H9 (cell line): ENCODE measurements around the gene TMEM185B. TPM values are rescaled to one million over a fixed set of nuclear protein-coding genes. Genes with fewer than 3 reads are reported as not detected.
A peak's percentile ranks its signal among the peaks of the same experiment; 100 is the strongest.

ENCODE experiments used
- DNase-seq: peaks from one replicate; pipeline ENCODE4 v3.0.0-alpha.2; 2017
- H2AFZ ChIP-seq: one replicate; pipeline ENCODE4 v1.6.1; 2013; ENCODE audit warnings: mild to moderate bottlenecking, low read length, control low read depth, moderate library complexity
- H2AK5ac ChIP-seq: 2 replicates; pipeline ENCODE4 v1.6.1; 2013; ENCODE audit warnings: low read length, control low read depth, mixed read lengths; ENCODE audit not compliant: insufficient read length
- H2BK120ac ChIP-seq: one replicate; pipeline ENCODE4 v1.6.1; 2013; ENCODE audit warnings: low read depth, mild to moderate bottlenecking, low read length, control low read depth, inconsistent platforms; ENCODE audit not compliant: poor library complexity, severe bottlenecking
- H2BK12ac ChIP-seq: 2 replicates; pipeline ENCODE4 v1.6.1; 2013; ENCODE audit warnings: low read length, control low read depth, mixed read lengths, low read depth; ENCODE audit not compliant: insufficient read length
- H2BK15ac ChIP-seq: 2 replicates; pipeline ENCODE4 v1.6.1; 2013; ENCODE audit warnings: low read depth, low read length, control low read depth
- H2BK20ac ChIP-seq: one replicate; pipeline ENCODE4 v1.6.1; 2013; ENCODE audit warnings: low read depth, mild to moderate bottlenecking, low read length, control low read depth, inconsistent platforms; ENCODE audit not compliant: poor library complexity, severe bottlenecking
- H2BK5ac ChIP-seq: 2 replicates; pipeline ENCODE4 v1.6.1; 2013; ENCODE audit warnings: low read length, control low read depth, mixed read lengths; ENCODE audit not compliant: insufficient read length
- H3K14ac ChIP-seq: 2 replicates; pipeline ENCODE4 v1.6.1; 2013; ENCODE audit warnings: low read length, control low read depth; ENCODE audit not compliant: insufficient read depth
- H3K18ac ChIP-seq: 2 replicates; pipeline ENCODE4 v1.6.1; 2013; ENCODE audit warnings: low read depth, mild to moderate bottlenecking, mixed read lengths, low read length, control low read depth; ENCODE audit not compliant: insufficient read length
- H3K23ac ChIP-seq: 2 replicates; pipeline ENCODE4 v1.6.1; 2013; ENCODE audit warnings: low read length, control low read depth, mixed read lengths, low read depth; ENCODE audit not compliant: insufficient read length
- H3K23me2 ChIP-seq: 2 replicates; pipeline ENCODE4 v1.6.1; 2013; ENCODE audit warnings: low read depth, mild to moderate bottlenecking, mixed read lengths, low read length, control low read depth; ENCODE audit not compliant: insufficient read length, poor library complexity, severe bottlenecking
- H3K27ac ChIP-seq: 2 replicates; pipeline ENCODE4 v1.5.1; 2013; ENCODE audit warnings: low read length, control low read depth, mixed read lengths, low read depth; ENCODE audit not compliant: insufficient read length
- H3K27me3 ChIP-seq: 2 replicates; pipeline ENCODE4 v1.6.1; 2013; ENCODE audit warnings: low read length, control low read depth, inconsistent platforms; ENCODE audit not compliant: insufficient read depth
- H3K4ac ChIP-seq: 2 replicates; pipeline ENCODE4 v1.6.1; 2013; ENCODE audit warnings: low read depth, mild to moderate bottlenecking, control low read depth, inconsistent platforms, low read length, moderate library complexity
- H3K4me1 ChIP-seq: 2 replicates; pipeline ENCODE4 v1.6.1; 2013; ENCODE audit warnings: low read length, control low read depth, inconsistent platforms; ENCODE audit not compliant: insufficient read depth
- H3K4me2 ChIP-seq: 2 replicates; pipeline ENCODE4 v1.6.1; 2013; ENCODE audit warnings: low read length, control low read depth, mixed read lengths; ENCODE audit not compliant: insufficient read length, insufficient read depth
- H3K56ac ChIP-seq: 2 replicates; pipeline ENCODE4 v1.6.1; 2013; ENCODE audit warnings: low read depth, mild to moderate bottlenecking, mixed read lengths, low read length, control low read depth; ENCODE audit not compliant: insufficient read length
- H3K79me1 ChIP-seq: 2 replicates; pipeline ENCODE4 v1.6.1; 2013; ENCODE audit warnings: low read depth, mild to moderate bottlenecking, moderate library complexity, low read length, control low read depth, inconsistent platforms; ENCODE audit not compliant: insufficient read depth, poor library complexity, severe bottlenecking
- H3K79me2 ChIP-seq: 2 replicates; pipeline ENCODE4 v1.6.1; 2013; ENCODE audit warnings: low read length, control low read depth, inconsistent platforms; ENCODE audit not compliant: insufficient read depth
- H3K9ac ChIP-seq: 2 replicates; pipeline ENCODE4 v1.6.1; 2013; ENCODE audit warnings: low read length, control low read depth, mixed read lengths; ENCODE audit not compliant: insufficient read length; ENCODE audit errors: extremely low read depth
- H3K9me3 ChIP-seq: one replicate; pipeline ENCODE4 v1.6.1; 2013; ENCODE audit warnings: low read depth, low read length, inconsistent platforms; ENCODE audit not compliant: control insufficient read depth
- H3T11ph ChIP-seq: one replicate; pipeline ENCODE4 v1.6.1; 2013; ENCODE audit warnings: mild to moderate bottlenecking, low read length, control low read depth, inconsistent platforms
- H4K20me1 ChIP-seq: one replicate; pipeline ENCODE4 v1.6.1; 2013; ENCODE audit not compliant: control insufficient read depth, insufficient read length, insufficient read depth
- H4K5ac ChIP-seq: 2 replicates; pipeline ENCODE4 v1.6.1; 2013; ENCODE audit warnings: low read depth, mild to moderate bottlenecking, mixed read lengths, low read length, control low read depth; ENCODE audit not compliant: insufficient read length
- H4K8ac ChIP-seq: replicated peaks from 2 replicates; pipeline ENCODE4 v1.6.1; 2013; ENCODE audit warnings: low read length, control low read depth, mixed read lengths, low read depth; ENCODE audit not compliant: insufficient read length
- H4K91ac ChIP-seq: 2 replicates; pipeline ENCODE4 v1.6.1; 2013; ENCODE audit warnings: low read depth, mild to moderate bottlenecking, moderate library complexity, mixed read lengths, low read length, control low read depth; ENCODE audit not compliant: insufficient read length
- H3K27ac Mint-ChIP-seq, 3 experiments: 2 replicates in 2 of 3; 3 replicates in 1 of 3; pipeline ENCODE4 v1.8.0; 2020 to 2021; ENCODE audit warnings: mixed read lengths in 3 of 3, mild to moderate bottlenecking in 1 of 3, moderate library complexity in 1 of 3
- H3K27me3 Mint-ChIP-seq: 2 replicates; pipeline ENCODE4 v1.8.0; 2021; ENCODE audit warnings: low read depth, mild to moderate bottlenecking, moderate library complexity, mixed read lengths
- H3K36me3 Mint-ChIP-seq, 3 experiments: 2 replicates in 2 of 3; 3 replicates in 1 of 3; pipeline ENCODE4 v1.8.0; 2020 to 2021; ENCODE audit warnings: low read depth in 3 of 3, mixed read lengths in 3 of 3; ENCODE audit not compliant: insufficient read depth in 1 of 3
- H3K4me1 Mint-ChIP-seq, 2 experiments: 2 replicates each; pipeline ENCODE4 v1.8.0; 2020; ENCODE audit warnings: mixed read lengths in 2 of 2
- H3K4me3 Mint-ChIP-seq, 2 experiments: 2 replicates in 1 of 2; 3 replicates in 1 of 2; pipeline ENCODE4 v1.8.0; 2020 to 2021; ENCODE audit warnings: mild to moderate bottlenecking in 2 of 2, mixed read lengths in 2 of 2, moderate library complexity in 1 of 2
- H3K9me3 Mint-ChIP-seq, 2 experiments: 2 replicates in 1 of 2; 3 replicates in 1 of 2; pipeline ENCODE4 v1.8.0; 2020; ENCODE audit warnings: mild to moderate bottlenecking in 2 of 2, mixed read lengths in 2 of 2, moderate library complexity in 1 of 2
- WGBS: extraction: QIAGEN DNeasy Blood & Tissue Kit; methylation state at CpG from one replicate; pipeline ENCODE4 v1.1.7; 2013; ENCODE audit warnings: missing lambda C conversion rate, low lambda C conversion rate, mixed read lengths; ENCODE audit not compliant: insufficient read length; ENCODE audit errors: extremely low coverage; 5-methylcytosine and 5-hydroxymethylcytosine counted together
- total RNA-seq: library from RNA; stranded (reverse); gene quantifications from 2 replicates; pipeline ENCODE4 v1.2.1, GENCODE V29; 2021
- TF ChIP-seq, protein P1 (sequence below): fragments of 200-600 bp; sonication (generic); conservative IDR thresholded peaks from 3 replicates; pipeline ENCODE4 v1.8.0; 2021; ENCODE audit warnings: antibody characterized with exemption, mild to moderate bottlenecking

TMEM185B gene
- total RNA-seq, 1 experiment from 2014 or later = 29.0 TPM

DNA sequence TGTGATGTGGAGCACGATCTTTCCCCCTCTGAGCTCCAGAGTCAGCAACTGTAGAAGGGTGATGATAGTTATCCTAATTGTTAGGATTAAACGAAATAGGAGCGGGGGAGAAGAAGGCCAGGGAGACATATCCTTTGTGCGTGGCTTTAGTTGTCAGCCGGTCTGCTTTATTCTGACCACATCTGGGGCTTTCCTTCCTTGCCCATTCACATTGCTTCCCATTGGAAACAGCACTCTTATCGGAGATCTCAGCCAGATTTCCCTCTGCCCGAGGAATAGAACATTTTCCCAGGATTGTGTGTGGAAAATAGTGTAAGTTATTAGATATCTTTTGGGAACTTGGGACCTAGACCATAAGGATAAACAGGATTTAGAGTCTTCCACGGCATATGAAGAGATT, 31.0 kb upstream of the TMEM185B start:
- Histone ChIP-seq H3K4me2 (peak overlapping the region; percentile 81), H3K27ac (no peak overlapping the region)

More for the DNA sequence above, 31.0 kb upstream of the TMEM185B start:
- no CpG with 5 or more reads among the region's 8 CpGs for whole genome bisulfite sequencing
- peaks cover 3 to 12% (median 7%) of the 10 kb centered on the region in 3 experiments for H3K36me3 Mint-ChIP-seq
- H3K4me1 Mint-ChIP-seq = peaks cover 31% of the 10 kb centered on the region in 2 experiments
- H3K27ac Mint-ChIP-seq = no peak overlapping the region
- TF ChIP-seq, protein P1, sequence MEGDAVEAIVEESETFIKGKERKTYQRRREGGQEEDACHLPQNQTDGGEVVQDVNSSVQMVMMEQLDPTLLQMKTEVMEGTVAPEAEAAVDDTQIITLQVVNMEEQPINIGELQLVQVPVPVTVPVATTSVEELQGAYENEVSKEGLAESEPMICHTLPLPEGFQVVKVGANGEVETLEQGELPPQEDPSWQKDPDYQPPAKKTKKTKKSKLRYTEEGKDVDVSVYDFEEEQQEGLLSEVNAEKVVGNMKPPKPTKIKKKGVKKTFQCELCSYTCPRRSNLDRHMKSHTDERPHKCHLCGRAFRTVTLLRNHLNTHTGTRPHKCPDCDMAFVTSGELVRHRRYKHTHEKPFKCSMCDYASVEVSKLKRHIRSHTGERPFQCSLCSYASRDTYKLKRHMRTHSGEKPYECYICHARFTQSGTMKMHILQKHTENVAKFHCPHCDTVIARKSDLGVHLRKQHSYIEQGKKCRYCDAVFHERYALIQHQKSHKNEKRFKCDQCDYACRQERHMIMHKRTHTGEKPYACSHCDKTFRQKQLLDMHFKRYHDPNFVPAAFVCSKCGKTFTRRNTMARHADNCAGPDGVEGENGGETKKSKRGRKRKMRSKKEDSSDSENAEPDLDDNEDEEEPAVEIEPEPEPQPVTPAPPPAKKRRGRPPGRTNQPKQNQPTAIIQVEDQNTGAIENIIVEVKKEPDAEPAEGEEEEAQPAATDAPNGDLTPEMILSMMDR = no peak
- H3K9me3 ChIP-seq = no peaks in the 10 kb centered on the region
- peak overlapping the region; percentile 86 to 91; a peak in 4 of 5 replicates for H3K4me3 Mint-ChIP-seq
- peaks cover 47% of the 10 kb centered on the region for H3K27me3 Mint-ChIP-seq
- H3K9ac ChIP-seq = no peak overlapping the region
- H3T11ph ChIP-seq = no peak overlapping the region
- no peaks in the 10 kb centered on the region for H3K4me1 ChIP-seq
- H3K27me3 ChIP-seq = peaks cover 17% of the 10 kb centered on the region; the same call in 1 of the 2 replicates
- no peak overlapping the region for H3K18ac ChIP-seq
- no peak overlapping the region for H2BK5ac ChIP-seq
- H3K14ac ChIP-seq = no peak overlapping the region
- H3K56ac ChIP-seq = no peak overlapping the region
- H2AFZ ChIP-seq = no peak overlapping the region
- H3K9me3 Mint-ChIP-seq = peaks cover 3% of the 10 kb centered on the region in 2 experiments; a peak in 4 of 5 replicates
- no peak overlapping the region for H2BK12ac ChIP-seq
- DNase-seq = no peak
- no peak overlapping the region for H3K23ac ChIP-seq
- H3K4ac ChIP-seq = no peak overlapping the region
- no peak overlapping the region for H2AK5ac ChIP-seq
- H3K79me2 ChIP-seq = no peaks in the 10 kb centered on the region
- no peaks in the 10 kb centered on the region for H4K20me1 ChIP-seq
- H4K8ac ChIP-seq = no peak overlapping the region
- peaks cover 12% of the 10 kb centered on the region for H3K23me2 ChIP-seq
- H4K91ac ChIP-seq = no peak overlapping the region
- H2BK15ac ChIP-seq = no peak overlapping the region
- no peak overlapping the region for H2BK120ac ChIP-seq
- H3K79me1 ChIP-seq = no peaks in the 10 kb centered on the region
- H4K5ac ChIP-seq = no peak overlapping the region
- no peak overlapping the region for H2BK20ac ChIP-seq
